Body of pancreas (tissue), 4 donors: Measurements from ENCODE around the gene CADM4.

Source experiments
- CTCF ChIP-seq, 7 experiments: fragments of 450-650 bp in 4 of 7; fragments of 200-600 bp in 3 of 7; sonication (generic) in 3 of 7; IDR thresholded peaks; one replicate each; pipeline ENCODE4 v1.5.1; 2016 to 2019; ENCODE audit warnings: antibody characterized with exemption in 7 of 7
- POLR2A ChIP-seq, 3 donors: fragments of 450-650 bp; IDR thresholded peaks; one replicate each; pipeline ENCODE4 v1.6.1; 2016; ENCODE audit warnings: antibody characterized with exemption in 3 of 3, mild to moderate bottlenecking in 2 of 3

DNA sequence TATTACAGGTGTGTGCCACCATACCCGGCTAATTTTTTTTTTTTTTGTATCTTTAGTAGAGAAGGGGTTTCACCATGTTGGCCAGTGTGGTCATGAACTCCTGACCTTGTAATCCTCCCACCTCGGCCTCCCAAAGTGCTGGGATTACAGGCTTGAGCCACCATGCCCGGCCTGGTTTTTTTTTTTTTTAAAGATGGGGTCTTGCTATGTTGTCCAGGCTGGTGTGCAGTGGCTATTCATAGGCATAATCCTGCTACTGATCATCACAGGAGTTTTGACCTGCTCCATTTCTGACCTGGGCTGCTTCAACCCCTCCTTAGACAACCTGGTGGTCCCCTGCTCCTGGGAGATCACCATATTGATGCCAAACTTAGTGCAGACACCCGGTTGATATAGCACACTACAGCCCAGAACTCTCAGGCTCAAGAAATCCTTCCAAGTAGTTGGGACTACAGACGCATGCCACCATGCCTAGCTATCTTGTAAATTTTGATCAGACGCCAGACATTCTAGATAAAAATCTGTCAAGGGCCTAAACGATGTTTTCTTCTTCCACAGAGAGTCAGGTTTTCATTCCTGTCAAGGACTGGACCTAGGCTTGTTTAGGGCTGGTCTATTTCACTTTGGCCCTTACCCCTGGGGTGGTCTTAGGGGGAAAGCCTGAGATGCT lies 20.8 kb upstream of the CADM4 start:
- no peak for TF ChIP-seq CTCF (IDR thresholded peaks at IDR 0.05)
- TF ChIP-seq POLR2A (IDR thresholded peaks at IDR 0.05) = no peak
